Calu3 (cell line): ENCODE results near the gene FNTB. TPM values are rescaled to one million over a fixed set of nuclear protein-coding genes. Genes with fewer than 3 reads are reported as not detected.

Source experiments
- BruUV-seq: library from RNA; stranded (reverse); fragments of 400-500 nt; replicated peaks from 2 replicates; lab custom pipeline; 2021; lab: Mats Ljungman, UMichigan
- CTCF ChIA-PET: fragments of 300-600 bp; sonication (Branson Sonifier 250); formaldehyde crosslinking; loops from one replicate; lab custom pipeline; 2022; ENCODE audit warnings: antibody characterized with exemption; lab: Charles Lee
- DNase-seq: peaks from one replicate; pipeline ENCODE4 v3.0.0; 2022
- H3K27ac Mint-ChIP-seq: one replicate; pipeline ENCODE4 v1.8.0; 2022; ENCODE audit warnings: mixed read lengths; ENCODE audit not compliant: unreplicated experiment
- H3K27me3 Mint-ChIP-seq: one replicate; pipeline ENCODE4 v1.8.0; 2022; ENCODE audit warnings: mixed read lengths; ENCODE audit not compliant: unreplicated experiment
- H3K36me3 Mint-ChIP-seq: one replicate; pipeline ENCODE4 v1.8.0; 2022; ENCODE audit warnings: mild to moderate bottlenecking, moderate library complexity, mixed read lengths; ENCODE audit not compliant: insufficient read depth, unreplicated experiment
- H3K4me1 Mint-ChIP-seq: one replicate; pipeline ENCODE4 v1.8.0; 2022; ENCODE audit warnings: mild to moderate bottlenecking, low read depth, mixed read lengths; ENCODE audit not compliant: unreplicated experiment
- H3K4me3 Mint-ChIP-seq: one replicate; pipeline ENCODE4 v1.8.0; 2022; ENCODE audit warnings: mild to moderate bottlenecking, low read depth, moderate library complexity, mixed read lengths; ENCODE audit not compliant: unreplicated experiment
- H3K9me3 Mint-ChIP-seq: one replicate; pipeline ENCODE4 v1.8.0; 2022; ENCODE audit warnings: low read depth, mixed read lengths; ENCODE audit not compliant: unreplicated experiment
- intact Hi-C: fragments of 100-400 bp; cut with micrococcal nuclease; formaldehyde crosslinking; loops from one replicate; pipeline ENCODE4 v1.10.0; 2022; ENCODE audit not compliant: unreplicated experiment
- total RNA-seq: library from RNA; stranded (reverse); gene quantifications from 2 replicates; pipeline ENCODE4 v1.2.3, GENCODE V29; 2022
- TF ChIP-seq, protein P1 (sequence below): fragments of 200-600 bp; IDR thresholded peaks from one replicate; pipeline ENCODE4 v1.8.0; 2022; ENCODE audit warnings: antibody characterized with exemption; ENCODE audit not compliant: unreplicated experiment

The FNTB gene
- total RNA-seq, 1 experiment from 2014 or later, result 15.0 TPM

DNA sequence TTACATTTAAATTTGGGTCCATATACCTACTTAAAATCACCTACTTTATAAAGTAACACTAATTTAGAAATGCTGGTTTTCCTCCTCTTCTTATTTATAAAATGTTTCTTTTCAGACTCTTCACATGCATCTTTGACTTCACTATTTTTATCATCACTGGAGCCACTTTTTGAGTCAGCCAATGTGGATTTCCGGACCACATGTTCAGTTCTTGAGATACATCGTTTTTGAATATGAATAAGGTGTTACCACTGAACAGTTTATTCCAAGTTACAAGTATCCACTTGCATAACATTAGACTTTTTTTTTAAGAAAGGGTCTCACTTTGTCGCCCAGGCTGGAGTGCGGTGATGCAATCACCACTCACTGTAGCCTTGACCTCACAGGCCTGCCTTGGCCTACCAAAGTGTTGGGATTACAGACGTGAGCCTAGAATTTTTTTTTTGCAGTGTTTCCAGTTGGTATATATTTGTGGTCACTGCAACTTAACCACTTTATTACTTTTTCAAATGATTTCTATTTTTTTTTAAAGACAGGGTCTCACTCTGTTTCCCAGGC is 5.7 kb downstream of the FNTB start:
- CTCF ChIA-PET, result no interaction called here
- Mint-ChIP-seq H3K4me3 (no peak overlapping the region), H3K36me3 (peaks cover 3% of the 10 kb centered on the region), H3K27ac (no peak overlapping the region), H3K9me3 (no peaks in the 10 kb centered on the region), H3K27me3 (no peaks in the 10 kb centered on the region), H3K4me1 (peaks cover 20% of the 10 kb centered on the region)
- intact Hi-C loops, result no loop called here
- TF ChIP-seq, protein P1, sequence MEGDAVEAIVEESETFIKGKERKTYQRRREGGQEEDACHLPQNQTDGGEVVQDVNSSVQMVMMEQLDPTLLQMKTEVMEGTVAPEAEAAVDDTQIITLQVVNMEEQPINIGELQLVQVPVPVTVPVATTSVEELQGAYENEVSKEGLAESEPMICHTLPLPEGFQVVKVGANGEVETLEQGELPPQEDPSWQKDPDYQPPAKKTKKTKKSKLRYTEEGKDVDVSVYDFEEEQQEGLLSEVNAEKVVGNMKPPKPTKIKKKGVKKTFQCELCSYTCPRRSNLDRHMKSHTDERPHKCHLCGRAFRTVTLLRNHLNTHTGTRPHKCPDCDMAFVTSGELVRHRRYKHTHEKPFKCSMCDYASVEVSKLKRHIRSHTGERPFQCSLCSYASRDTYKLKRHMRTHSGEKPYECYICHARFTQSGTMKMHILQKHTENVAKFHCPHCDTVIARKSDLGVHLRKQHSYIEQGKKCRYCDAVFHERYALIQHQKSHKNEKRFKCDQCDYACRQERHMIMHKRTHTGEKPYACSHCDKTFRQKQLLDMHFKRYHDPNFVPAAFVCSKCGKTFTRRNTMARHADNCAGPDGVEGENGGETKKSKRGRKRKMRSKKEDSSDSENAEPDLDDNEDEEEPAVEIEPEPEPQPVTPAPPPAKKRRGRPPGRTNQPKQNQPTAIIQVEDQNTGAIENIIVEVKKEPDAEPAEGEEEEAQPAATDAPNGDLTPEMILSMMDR, result no peak
- BruUV-seq, result no TSS peak
- DNase-seq, result no peak

DNA sequence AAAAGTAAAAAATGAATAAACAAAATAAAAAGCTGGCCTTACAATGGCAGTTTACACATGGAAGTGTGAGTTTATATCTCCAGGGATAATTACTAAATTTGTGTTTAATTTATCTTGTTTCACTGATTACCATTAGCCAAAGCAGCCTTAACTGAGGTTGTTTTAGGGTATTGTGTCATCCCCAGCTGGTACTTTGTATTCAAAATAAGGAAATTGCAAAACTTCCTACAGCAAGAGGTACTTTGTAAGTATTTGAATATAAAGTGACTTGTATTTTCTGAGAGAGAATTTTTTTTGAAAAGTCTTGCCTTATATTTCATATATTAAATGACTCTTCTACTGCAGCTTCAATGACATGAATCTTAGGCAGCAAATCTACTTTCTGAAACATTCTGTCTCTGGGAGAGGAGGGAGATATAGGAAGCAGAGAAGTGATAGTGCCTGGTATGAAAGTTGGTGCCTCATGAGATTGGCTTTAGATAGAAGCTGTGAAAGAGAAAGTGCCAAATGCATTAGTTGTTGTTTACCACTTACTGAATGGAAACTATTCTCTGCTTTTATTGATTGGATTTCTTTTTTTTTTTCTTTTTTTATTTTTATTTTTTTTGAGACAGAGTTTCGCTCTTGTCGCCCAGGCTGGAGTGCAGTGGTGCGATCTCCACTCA is 6.7 kb downstream of the FNTB start:
- H3K9me3 Mint-ChIP-seq, result no peaks in the 10 kb centered on the region
- H3K36me3 Mint-ChIP-seq, result no peaks in the 10 kb centered on the region
- CTCF ChIA-PET, result no interaction called here
- no TSS peak for BruUV-seq
- no peak overlapping the region for H3K27ac Mint-ChIP-seq
- DNase-seq, result no peak
- no peak overlapping the region for H3K4me3 Mint-ChIP-seq
- TF ChIP-seq, protein P1, result no peak
- intact Hi-C loops, result no loop called here
- peaks cover 27% of the 10 kb centered on the region for H3K4me1 Mint-ChIP-seq
- no peaks in the 10 kb centered on the region for H3K27me3 Mint-ChIP-seq

DNA sequence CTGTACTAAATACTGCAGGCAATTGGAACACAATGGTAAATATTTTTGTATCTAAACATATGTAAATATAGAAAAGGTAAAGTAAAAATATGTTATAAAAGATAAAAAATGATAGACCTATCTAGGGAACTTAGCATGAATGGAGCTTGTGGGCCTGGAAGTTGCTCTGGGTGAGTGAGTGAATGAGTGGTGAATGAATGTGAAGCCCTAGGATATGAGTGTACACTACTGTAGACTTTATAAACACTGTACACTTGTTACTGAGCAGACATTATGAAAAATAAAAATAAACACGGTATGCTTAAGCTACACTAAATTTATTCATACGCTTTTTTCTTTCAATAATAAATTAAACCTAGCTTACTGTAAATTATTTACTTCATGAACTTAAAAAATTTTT is 7.8 kb downstream of the FNTB start:
- TF ChIP-seq, protein P1, result no peak
- BruUV-seq, result no TSS peak
- Mint-ChIP-seq H3K27ac (no peak overlapping the region), H3K4me1 (peaks cover 27% of the 10 kb centered on the region), H3K4me3 (no peak overlapping the region), H3K36me3 (no peaks in the 10 kb centered on the region), H3K27me3 (no peaks in the 10 kb centered on the region), H3K9me3 (no peaks in the 10 kb centered on the region)
- intact Hi-C loops, result no loop called here
- CTCF ChIA-PET, result interaction anchor here (0.5 to 0.9 kb wide), 3 partner anchors 22 to 970 kb away, joined by 3 to 5 read pairs (median 3); no protein-coding TSS in a partner anchor
- DNase-seq, result no peak

DNA sequence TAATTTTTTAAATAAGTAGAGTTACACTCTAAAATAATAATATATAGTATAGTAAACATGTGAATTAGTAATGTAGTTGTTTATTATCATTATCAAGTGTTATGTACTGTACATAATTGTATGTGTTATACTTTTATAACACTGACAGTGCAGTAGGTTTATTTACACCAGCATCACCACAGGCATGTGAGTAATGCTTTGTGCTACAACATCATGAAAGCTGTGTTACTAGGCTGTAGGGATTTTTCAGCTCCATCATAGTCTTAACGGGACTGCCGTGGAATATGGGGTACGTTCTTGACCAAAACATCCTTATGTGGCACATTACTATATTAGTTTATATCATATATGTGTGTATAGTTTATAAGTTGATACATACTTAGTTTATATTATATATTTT is 8.6 kb downstream of the FNTB start:
- no peak overlapping the region for H3K27ac Mint-ChIP-seq
- peaks cover 19% of the 10 kb centered on the region for H3K4me1 Mint-ChIP-seq
- CTCF ChIA-PET, result interaction anchor here (0.9 kb wide), 1 partner anchor 24 kb away, joined by 3 read pairs; no protein-coding TSS in a partner anchor
- no peaks in the 10 kb centered on the region for H3K27me3 Mint-ChIP-seq
- H3K9me3 Mint-ChIP-seq, result no peaks in the 10 kb centered on the region
- TF ChIP-seq, protein P1, result no peak
- intact Hi-C loops, result no loop called here
- no peak for DNase-seq
- H3K4me3 Mint-ChIP-seq, result no peak overlapping the region
- H3K36me3 Mint-ChIP-seq, result no peaks in the 10 kb centered on the region
- BruUV-seq, result no TSS peak
